GM10266 (cell line): ENCODE results near the gene UBA3.

ENCODE experiments used
- DNase-seq: peaks from one replicate; pipeline ENCODE4 v3.0.0; 2012; ENCODE audit errors: extremely low spot score
- TF ChIP-seq, protein P1 (sequence below): IDR thresholded peaks from 2 replicates; pipeline ENCODE4 v1.5.1; 2012; ENCODE audit warnings: mild to moderate bottlenecking, low read depth; ENCODE audit not compliant: control insufficient read depth, insufficient read depth; ENCODE audit errors: missing control alignments

Gene UBA3

GRCh38 chr3:69052472-69052898 is 27.7 kb downstream of the UBA3 start:
- no peak for DNase-seq
- TF ChIP-seq, protein P1, sequence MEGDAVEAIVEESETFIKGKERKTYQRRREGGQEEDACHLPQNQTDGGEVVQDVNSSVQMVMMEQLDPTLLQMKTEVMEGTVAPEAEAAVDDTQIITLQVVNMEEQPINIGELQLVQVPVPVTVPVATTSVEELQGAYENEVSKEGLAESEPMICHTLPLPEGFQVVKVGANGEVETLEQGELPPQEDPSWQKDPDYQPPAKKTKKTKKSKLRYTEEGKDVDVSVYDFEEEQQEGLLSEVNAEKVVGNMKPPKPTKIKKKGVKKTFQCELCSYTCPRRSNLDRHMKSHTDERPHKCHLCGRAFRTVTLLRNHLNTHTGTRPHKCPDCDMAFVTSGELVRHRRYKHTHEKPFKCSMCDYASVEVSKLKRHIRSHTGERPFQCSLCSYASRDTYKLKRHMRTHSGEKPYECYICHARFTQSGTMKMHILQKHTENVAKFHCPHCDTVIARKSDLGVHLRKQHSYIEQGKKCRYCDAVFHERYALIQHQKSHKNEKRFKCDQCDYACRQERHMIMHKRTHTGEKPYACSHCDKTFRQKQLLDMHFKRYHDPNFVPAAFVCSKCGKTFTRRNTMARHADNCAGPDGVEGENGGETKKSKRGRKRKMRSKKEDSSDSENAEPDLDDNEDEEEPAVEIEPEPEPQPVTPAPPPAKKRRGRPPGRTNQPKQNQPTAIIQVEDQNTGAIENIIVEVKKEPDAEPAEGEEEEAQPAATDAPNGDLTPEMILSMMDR: no peak

DNA sequence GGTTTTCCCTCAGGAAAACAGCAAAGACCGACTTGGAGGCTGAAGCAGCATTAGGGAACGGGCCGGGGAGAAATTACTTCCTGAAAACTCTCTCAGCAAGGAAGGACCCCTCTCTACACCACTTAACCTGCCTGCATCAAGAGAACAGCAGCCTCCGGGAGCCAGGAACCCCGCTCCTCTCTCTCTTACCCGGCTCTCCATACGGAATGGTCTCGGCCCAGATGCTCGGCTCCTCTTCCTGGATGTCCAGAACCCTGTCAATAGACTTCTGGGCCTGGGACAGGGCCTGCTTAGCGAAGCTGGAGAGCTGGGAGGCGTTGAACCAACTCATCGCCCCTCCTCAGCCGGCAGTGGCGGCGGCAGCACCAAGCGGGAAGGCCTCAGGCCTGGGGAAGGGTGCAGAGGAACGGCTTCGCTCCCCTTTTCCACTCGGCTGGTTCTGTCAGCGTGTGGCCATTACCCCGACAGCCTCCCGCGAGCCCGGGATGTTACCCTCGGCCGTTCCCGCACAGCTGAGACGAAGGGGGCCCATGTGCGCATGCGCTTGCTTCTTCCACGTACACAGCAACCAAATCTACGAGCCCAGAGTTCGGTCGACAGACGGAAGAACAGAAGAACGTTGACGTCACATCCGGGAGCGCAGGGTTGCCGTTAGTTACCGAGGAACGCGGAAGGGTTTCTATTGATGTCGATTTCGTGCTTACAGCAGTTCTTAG is 28.3 kb downstream of the UBA3 start, which contains the start of gene TMF1:
TSS of gene TMF1 (minus strand) at position 578 of the 716 bp plus-strand sequence. CDS start at position 331, 247 bp downstream.
- peak; percentile 88 for DNase-seq

DNA sequence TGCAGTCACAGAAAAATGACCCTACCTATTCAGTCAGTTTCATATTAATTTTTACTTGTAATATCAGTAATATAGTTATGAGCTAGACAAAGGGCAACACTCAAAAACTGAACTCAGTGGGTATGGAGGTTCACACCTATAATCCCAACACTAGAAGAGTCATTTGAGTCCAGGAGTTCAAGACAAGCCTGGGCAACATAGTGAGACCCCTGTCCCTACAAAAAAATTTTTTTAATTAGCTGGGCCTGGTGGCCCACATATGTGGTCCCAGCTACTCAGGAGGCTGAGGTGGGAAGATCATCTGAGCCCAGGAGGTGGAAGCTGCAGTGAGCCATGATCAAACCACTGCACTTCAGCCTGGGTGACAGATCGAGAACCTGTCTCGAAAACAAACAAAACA is 31.2 kb downstream of the UBA3 start:
- no peak for DNase-seq
- TF ChIP-seq, protein P1: no peak

More for the DNA sequence above, 28.3 kb downstream of the UBA3 start, which contains the start of gene TMF1:
- TF ChIP-seq, protein P1: no peak

DNA sequence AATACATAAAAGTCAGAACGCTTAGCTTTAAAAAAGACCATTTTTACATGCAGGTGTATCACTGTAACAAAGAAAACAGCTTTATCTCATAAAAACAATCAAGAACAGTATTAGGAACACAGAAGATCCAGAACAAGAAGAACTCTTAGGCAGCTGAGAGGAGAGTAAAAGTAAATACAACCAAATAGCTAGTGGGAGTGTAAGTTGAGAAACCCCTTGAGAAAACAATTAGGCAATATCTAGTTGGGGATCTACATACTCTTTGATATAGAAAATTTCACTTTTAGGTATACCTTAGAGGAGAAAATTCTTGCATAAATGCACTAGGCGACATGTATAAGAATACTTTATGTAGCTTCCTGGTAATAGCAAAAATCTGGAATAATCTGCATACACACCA is 35.6 kb downstream of the UBA3 start:
- TF ChIP-seq, protein P1: no peak
- no peak for DNase-seq

DNA sequence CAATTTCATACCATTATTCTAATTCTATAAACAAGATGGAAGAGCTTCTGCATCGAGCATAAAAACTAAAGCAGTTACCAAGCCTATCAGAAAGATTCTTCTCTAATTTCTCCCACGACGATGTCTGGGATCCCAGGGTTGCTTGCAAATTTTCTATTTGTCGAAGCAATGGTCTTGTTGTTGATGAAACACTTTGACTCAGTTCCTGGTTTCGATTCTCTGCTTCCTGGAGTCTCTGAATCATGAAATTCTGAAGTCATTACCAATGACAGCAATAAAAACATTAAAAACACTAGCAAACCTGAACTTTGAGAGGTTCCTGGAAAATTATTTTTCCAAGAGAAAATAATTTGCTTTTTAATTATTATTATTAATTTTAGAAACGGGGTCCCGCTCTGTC is 46.7 kb downstream of the UBA3 start:
- TF ChIP-seq, protein P1: no peak
- DNase-seq: no peak

- DNase-seq: no peak
- TF ChIP-seq, protein P1: no peak
Observed at GRCh38 chr3:69032737-69033136, 47.4 kb downstream of the UBA3 start.

DNA sequence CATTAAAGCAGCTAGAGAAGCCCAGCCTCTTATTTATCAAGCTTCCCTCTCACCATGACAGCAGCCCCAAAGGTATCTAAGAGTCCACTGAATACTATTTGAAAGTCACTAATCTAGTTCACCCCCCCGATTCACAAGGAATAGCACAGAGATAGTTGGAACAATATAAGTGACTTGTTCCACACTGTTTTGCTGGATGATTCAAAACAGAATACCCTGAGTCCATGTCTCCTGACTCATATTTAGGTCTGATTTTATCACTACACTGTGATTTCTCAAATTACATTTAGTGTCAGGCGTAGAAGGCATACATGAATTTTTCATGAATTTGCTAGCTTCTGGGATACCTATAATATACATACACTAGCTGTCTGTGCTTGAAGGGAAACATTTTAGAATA is 48.0 kb downstream of the UBA3 start:
- DNase-seq: no peak
- TF ChIP-seq, protein P1: no peak
